ENCODE data around the gene KIF5C.

Gene KIF5C

DNA sequence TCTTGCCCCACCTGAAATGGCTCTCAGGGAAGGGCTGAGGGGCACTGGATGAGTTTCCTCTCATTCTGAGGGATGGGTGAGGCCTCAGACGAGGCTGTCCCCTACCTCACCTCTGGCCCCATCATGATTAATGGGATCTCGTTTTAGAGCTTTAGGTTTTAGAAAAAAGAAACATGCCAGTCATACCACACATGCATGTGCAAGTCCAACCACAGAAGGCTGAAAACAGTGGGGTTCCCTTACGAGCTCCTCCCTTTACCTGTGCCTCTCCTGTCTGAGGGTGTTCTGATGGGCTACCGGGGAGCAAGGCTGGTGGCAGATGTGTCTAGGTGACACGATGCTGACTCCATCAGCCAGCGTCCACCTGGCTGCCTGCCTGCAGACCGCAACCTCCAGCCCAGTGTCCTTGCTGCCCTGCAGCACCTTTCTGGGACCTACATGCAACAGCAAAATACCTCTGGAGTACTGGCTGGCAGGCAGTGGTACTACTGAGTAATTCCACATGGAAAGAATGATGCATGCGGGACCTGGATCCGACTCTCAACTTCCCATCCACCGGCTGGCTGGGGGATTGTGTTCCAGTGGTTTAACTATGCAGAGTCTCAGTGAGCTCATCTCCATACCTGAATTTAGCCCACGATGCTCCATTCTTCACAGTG, 154.4 kb downstream of the KIF5C start:
- TF ChIP-seq Cebpa-rat (IDR thresholded peaks at IDR 0.05): no peak
- Histone ChIP-seq H4K20me1 (no peaks in the 10 kb centered on the region), H3K27me3 (no peaks in the 10 kb centered on the region)

GRCh38 chr2:149031396-149031795, 156.4 kb downstream of the KIF5C start:
- Histone ChIP-seq H3K36me3 (no peaks in the 10 kb centered on the region), H3K4me2 (peak overlapping the region; percentile 48), H3K4me3 (no peak overlapping the region), H3K4me1 (peaks cover 15% of the 10 kb centered on the region), H4K20me1 (no peaks in the 10 kb centered on the region), H3K9me3 (no peaks in the 10 kb centered on the region), H3K27me3 (no peaks in the 10 kb centered on the region), H3K27ac (no peak overlapping the region), H3K9ac (no peak overlapping the region)
- TF ChIP-seq Cebpa-rat (IDR thresholded peaks at IDR 0.05): no peak

More for the DNA sequence above, 154.4 kb downstream of the KIF5C start:
- Histone ChIP-seq H3K4me1 (peaks cover 14% of the 10 kb centered on the region), H3K27ac (no peak overlapping the region), H3K4me2 (no peak overlapping the region), H3K9ac (no peak overlapping the region), H3K4me3 (no peak overlapping the region), H3K36me3 (no peaks in the 10 kb centered on the region), H3K9me3 (no peaks in the 10 kb centered on the region)

- Histone ChIP-seq H3K4me2 (no peak overlapping the region), H3K27me3 (no peaks in the 10 kb centered on the region), H3K9ac (no peak overlapping the region), H3K36me3 (no peaks in the 10 kb centered on the region), H3K27ac (no peak overlapping the region), H3K4me3 (no peak overlapping the region), H4K20me1 (no peaks in the 10 kb centered on the region), H3K9me3 (peaks cover 6% of the 10 kb centered on the region; the same call in 1 of the 2 replicates), H3K4me1 (peaks cover 21% of the 10 kb centered on the region)
- TF ChIP-seq Cebpa-rat (IDR thresholded peaks at IDR 0.05): no peak
Observed at GRCh38 chr2:149033716-149034115, 158.7 kb downstream of the KIF5C start.

- no peaks in the 10 kb centered on the region for H4K20me1 ChIP-seq
- H3K27ac ChIP-seq: no peak overlapping the region
- peaks cover 21% of the 10 kb centered on the region for H3K4me1 ChIP-seq
- TF ChIP-seq Cebpa-rat (IDR thresholded peaks at IDR 0.05): no peak
- no peaks in the 10 kb centered on the region for H3K36me3 ChIP-seq
- H3K9ac ChIP-seq: no peak overlapping the region
- H3K27me3 ChIP-seq: no peaks in the 10 kb centered on the region
- H3K4me2 ChIP-seq: no peak overlapping the region
- no peak overlapping the region for H3K4me3 ChIP-seq
- peaks cover 7% of the 10 kb centered on the region; the same call in 1 of the 2 replicates for H3K9me3 ChIP-seq
Observed at GRCh38 chr2:149034406-149034805, 159.4 kb downstream of the KIF5C start.

DNA sequence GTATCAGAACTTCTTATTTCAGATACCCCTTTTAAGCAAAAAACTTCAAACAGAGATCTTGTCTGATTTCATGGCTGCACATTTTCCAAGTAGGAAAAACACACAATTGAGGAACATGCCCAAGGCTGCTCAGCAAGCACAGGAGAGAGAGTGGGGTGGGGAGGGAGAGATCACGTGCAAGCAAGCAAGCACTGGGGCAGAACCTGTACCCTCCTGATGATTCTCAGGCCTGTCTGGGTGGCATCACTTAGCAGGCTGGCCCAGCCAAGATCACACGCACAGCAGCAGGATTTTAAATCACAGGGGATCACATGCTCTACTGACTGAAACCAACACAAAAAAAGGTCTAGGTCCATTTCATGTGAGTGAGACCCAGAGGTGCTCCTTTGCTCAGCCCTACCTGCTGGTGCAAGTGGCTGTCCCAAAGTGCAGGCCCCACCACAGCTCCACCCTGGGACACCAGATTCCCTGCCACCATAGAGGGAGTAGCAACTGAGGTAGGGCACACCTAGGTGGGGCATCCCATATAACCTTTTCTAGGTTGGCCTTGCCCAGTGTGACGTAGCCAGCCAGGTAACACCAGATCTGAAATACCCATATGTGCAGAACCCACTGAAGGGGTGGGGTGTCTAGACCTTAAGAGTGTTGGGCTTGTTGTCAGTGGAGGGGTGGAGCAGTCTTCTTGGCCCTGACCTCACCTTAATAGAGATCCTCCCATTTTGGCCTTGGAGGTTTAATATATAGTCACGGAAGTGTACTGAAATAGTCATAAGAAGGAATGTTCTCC, 161.7 kb downstream of the KIF5C start:
- no peak overlapping the region for H3K9ac ChIP-seq

GRCh38 chr2:149037851-149038250, 162.8 kb downstream of the KIF5C start:
- no peak overlapping the region for H3K4me3 ChIP-seq
- H3K9me3 ChIP-seq: peaks cover 7% of the 10 kb centered on the region; the same call in 1 of the 2 replicates
- no peaks in the 10 kb centered on the region for H3K36me3 ChIP-seq
- no peak for TF ChIP-seq Cebpa-rat (IDR thresholded peaks at IDR 0.05)
- H4K20me1 ChIP-seq: no peaks in the 10 kb centered on the region
- no peaks in the 10 kb centered on the region for H3K27me3 ChIP-seq
- no peak overlapping the region for H3K9ac ChIP-seq
- H3K27ac ChIP-seq: no peak overlapping the region
- peaks cover 7% of the 10 kb centered on the region for H3K4me1 ChIP-seq
- no peak overlapping the region for H3K4me2 ChIP-seq

More for the DNA sequence above, 161.7 kb downstream of the KIF5C start:
- Histone ChIP-seq H4K20me1 (no peaks in the 10 kb centered on the region), H3K4me2 (no peak overlapping the region), H3K36me3 (no peaks in the 10 kb centered on the region), H3K27ac (no peak overlapping the region), H3K4me3 (no peak overlapping the region), H3K27me3 (no peaks in the 10 kb centered on the region), H3K4me1 (peaks cover 17% of the 10 kb centered on the region), H3K9me3 (peaks cover 7% of the 10 kb centered on the region; the same call in 1 of the 2 replicates)
- no peak for TF ChIP-seq Cebpa-rat (IDR thresholded peaks at IDR 0.05)

DNA sequence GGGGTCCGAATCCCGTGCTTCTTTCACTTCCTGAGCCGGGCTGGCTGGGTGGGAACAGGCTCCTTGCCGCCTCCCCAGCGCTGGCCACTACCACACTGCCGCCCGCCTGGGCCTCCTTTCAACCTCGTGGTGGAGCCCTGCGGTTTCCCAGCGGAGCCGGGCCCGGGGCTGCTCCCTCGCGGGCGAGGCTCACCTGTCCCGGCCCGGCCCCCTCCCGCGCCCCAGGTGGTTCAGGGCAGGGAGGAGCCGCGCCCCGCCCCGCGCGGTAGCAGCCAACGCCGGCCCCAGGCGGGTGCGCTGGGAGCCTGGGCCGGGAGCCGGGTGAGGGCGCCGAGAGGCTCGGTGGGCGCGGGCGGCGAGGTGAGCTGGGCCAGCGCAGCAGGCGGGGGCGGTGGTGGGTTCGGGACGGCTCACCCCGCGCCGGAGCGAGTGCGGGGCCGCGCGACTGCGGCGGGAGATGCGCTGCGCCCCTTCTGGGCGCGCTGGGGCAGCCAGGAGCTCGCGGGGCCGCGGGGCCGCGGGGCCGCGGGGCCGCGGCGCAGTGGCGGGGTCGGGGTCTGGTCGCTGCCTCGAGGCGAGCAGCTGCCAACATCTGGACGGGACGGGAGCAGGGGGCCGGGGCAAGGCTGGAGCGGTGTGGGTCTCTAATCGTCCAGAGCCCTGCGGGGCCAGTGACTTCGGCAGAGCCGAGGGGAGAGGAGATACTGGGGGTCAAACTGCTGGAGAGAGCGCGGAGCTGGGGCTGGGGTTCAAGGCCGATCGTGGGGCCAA, 163.6 kb downstream of the KIF5C start, which contains the start of gene LYPD6B:
Gene LYPD6B, plus strand, starts transcription at position 258 of the 771 bp plus-strand sequence. CDS start 92,250 bp downstream, outside the sequence.
- Histone ChIP-seq H3K27ac (no peak within 1 kb of the TSS), H3K4me3 (no peak within 1 kb of the TSS), H3K9ac (no peak within 1 kb of the TSS), H3K4me1 (peaks cover 7% of the 10 kb centered on the region), H3K4me2 (no peak within 1 kb of the TSS), H4K20me1 (no peaks in the 10 kb centered on the region), H3K9me3 (peaks cover 7% of the 10 kb centered on the region; the same call in 1 of the 2 replicates), H3K36me3 (no peaks in the 10 kb centered on the region), H3K27me3 (no peaks in the 10 kb centered on the region)
- no peak for TF ChIP-seq Cebpa-rat (IDR thresholded peaks at IDR 0.05)

GRCh38 chr2:149039213-149039724, 164.2 kb downstream of the KIF5C start:
- peaks cover 7% of the 10 kb centered on the region for H3K4me1 ChIP-seq
- no peak overlapping the region for H3K27ac ChIP-seq
- H3K9ac ChIP-seq: no peak overlapping the region
- no peaks in the 10 kb centered on the region for H3K36me3 ChIP-seq
- H4K20me1 ChIP-seq: no peaks in the 10 kb centered on the region
- TF ChIP-seq Cebpa-rat (IDR thresholded peaks at IDR 0.05): no peak
- no peaks in the 10 kb centered on the region for H3K27me3 ChIP-seq
- H3K9me3 ChIP-seq: peaks cover 7% of the 10 kb centered on the region; the same call in 1 of the 2 replicates
- H3K4me2 ChIP-seq: no peak overlapping the region
- no peak overlapping the region for H3K4me3 ChIP-seq

DNA sequence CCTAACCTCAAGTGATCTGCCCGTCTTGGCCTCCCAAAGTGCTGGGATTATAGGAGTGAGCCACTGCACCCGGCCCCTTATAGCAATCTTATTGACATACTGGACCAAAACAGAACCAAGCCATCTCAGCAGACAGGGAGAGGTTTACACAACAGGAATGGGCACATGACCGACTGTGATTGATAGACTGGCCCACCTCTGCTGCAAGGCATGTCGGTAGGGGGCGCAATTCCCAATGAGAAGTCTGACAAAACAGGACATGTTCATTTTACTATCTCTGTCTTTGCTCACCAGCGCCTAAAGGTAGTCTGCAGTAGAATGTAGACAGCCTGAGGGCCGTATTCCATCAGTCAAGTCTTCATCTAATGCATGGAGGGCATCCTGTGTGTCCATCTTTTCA, 165.4 kb downstream of the KIF5C start:
- H3K4me3 ChIP-seq: no peak overlapping the region
- no peak for TF ChIP-seq Cebpa-rat (IDR thresholded peaks at IDR 0.05)
- no peak overlapping the region for H3K4me2 ChIP-seq
- H3K4me1 ChIP-seq: peaks cover 7% of the 10 kb centered on the region
- no peaks in the 10 kb centered on the region for H3K27me3 ChIP-seq
- H3K9ac ChIP-seq: no peak overlapping the region
- no peak overlapping the region for H3K27ac ChIP-seq
- peaks cover 7% of the 10 kb centered on the region; the same call in 1 of the 2 replicates for H3K9me3 ChIP-seq
- no peaks in the 10 kb centered on the region for H4K20me1 ChIP-seq
- no peaks in the 10 kb centered on the region for H3K36me3 ChIP-seq
